Hepatocyte (in vitro differentiated cells): ENCODE data around the gene HOXB3.

Experiments used
- CTCF ChIP-seq: fragments of 200-600 bp; sonication (generic); IDR thresholded peaks from 2 replicates; pipeline ENCODE4 v1.5.1; 2016; ENCODE audit warnings: antibody characterized with exemption, mild to moderate bottlenecking; ENCODE audit not compliant: poor library complexity
- EZH2 ChIP-seq: fragments of 200-600 bp; sonication (generic); IDR thresholded peaks from 2 replicates; pipeline ENCODE4 v1.6.1; 2016; ENCODE audit warnings: antibody characterized with exemption, mild to moderate bottlenecking, borderline replicate concordance
- EZH2phosphoT487 ChIP-seq: fragments of 200-600 bp; sonication (generic); IDR thresholded peaks from one replicate; pipeline ENCODE4 v1.6.1; 2018; ENCODE audit warnings: antibody characterized with exemption, mild to moderate bottlenecking, low read depth, moderate library complexity; ENCODE audit not compliant: unreplicated experiment, severe bottlenecking

GRCh38 chr17:48569674-48570324 is 20.2 kb downstream of the HOXB3 start:
- TF ChIP-seq CTCF, result no peak
- TF ChIP-seq EZH2, result no peak
- TF ChIP-seq EZH2phosphoT487, result no peak
